Urinary bladder (tissue), 4 donors: Measurements from ENCODE around the gene PRDM16. TPM values are rescaled to one million over a fixed set of nuclear protein-coding genes. Genes with fewer than 3 reads are reported as not detected.

Experiments used
- DNase-seq: peaks from one replicate; pipeline ENCODE4 v3.0.0-alpha.2; 2015; ENCODE audit errors: extremely low spot score
- H3K27ac ChIP-seq: one replicate; pipeline ENCODE4 v1.5.1; 2013; ENCODE audit warnings: low read depth, mild to moderate bottlenecking, moderate library complexity
- H3K36me3 ChIP-seq: one replicate; pipeline ENCODE4 v1.6.1; 2013; ENCODE audit warnings: mild to moderate bottlenecking, moderate library complexity; ENCODE audit not compliant: insufficient read depth
- H3K4me1 ChIP-seq: one replicate; pipeline ENCODE4 v1.6.1; 2013; ENCODE audit warnings: mild to moderate bottlenecking, moderate library complexity; ENCODE audit not compliant: insufficient read depth
- H3K4me3 ChIP-seq: one replicate; pipeline ENCODE4 v1.5.1; 2013; ENCODE audit warnings: low read depth, low read length
- WGBS: extraction: QIAGEN DNeasy Blood & Tissue Kit; methylation state at CpG from one replicate; pipeline ENCODE4 v1.1.7; 2013; 5-methylcytosine and 5-hydroxymethylcytosine counted together
- polyA plus RNA-seq: library from polyadenylated mRNA; stranded (reverse); fragments of 200-250 nt; gene quantifications from one replicate; pipeline ENCODE4 v1.2.3, GENCODE V29; 2013
- total RNA-seq: library from RNA; depleted of rRNA; stranded (reverse); fragments of >200 nt; gene quantifications from one replicate; pipeline ENCODE4 v1.2.3, GENCODE V29; 2014
- donor health status: healthy with polysubstance abuse.
- donor health status: healthy.

The PRDM16 gene
- total and polyA plus RNA-seq, 2 donors = 2.8 to 3.7 TPM

DNA sequence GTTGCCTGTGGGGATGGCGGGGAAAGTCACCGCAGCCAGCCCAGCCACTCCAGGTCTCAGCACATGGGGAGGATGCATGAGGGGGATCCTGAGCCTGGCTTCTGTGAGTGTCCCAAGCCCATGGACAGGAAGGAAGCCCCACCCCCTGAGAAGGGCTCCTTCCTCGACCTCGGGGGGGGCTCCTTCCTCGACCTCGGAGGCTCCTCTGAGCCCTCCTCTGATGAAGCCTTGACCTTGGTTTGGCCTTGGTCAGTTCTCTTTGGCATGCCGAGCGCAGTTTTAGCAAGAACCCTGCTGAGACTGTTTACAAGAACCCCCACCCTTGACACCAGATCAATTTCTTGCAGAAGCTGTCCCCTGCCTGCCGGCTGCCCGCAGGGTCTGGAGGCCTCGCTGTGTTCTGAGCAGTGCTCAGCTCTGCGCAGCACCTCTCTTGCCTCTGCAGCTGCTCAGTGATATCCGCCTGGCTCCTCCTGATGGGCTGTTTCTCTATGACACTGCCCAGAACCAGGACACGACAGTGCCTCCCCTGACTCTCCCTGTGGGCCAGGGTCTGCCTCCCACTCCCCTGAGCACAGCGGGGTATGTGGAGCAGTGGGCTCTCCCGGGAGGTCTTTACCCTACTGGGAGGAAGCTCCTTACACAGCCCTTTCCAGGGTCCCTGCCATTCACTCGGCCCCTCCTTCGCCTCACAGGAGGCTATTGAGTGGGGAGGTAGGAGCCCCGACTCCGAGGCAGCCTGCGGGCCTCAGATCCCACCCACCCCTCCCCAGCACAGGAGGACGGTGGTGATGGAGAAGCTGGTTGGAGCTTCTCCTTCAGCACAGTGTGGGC lies 32.3 kb upstream of the PRDM16 start:
- DNase-seq = no peak
- H3K27ac ChIP-seq = no peak overlapping the region
- H3K4me3 ChIP-seq = no peak overlapping the region
- WGBS = 47% methylated on average over 22 of the region's 22 CpGs
- no peaks in the 10 kb centered on the region for H3K4me1 ChIP-seq
- no peaks in the 10 kb centered on the region for H3K36me3 ChIP-seq

- no peak overlapping the region for H3K27ac ChIP-seq
- H3K4me1 ChIP-seq = no peaks in the 10 kb centered on the region
- DNase-seq = no peak
- no peak overlapping the region for H3K4me3 ChIP-seq
- H3K36me3 ChIP-seq = no peaks in the 10 kb centered on the region
- WGBS = 83% methylated on average over 32 of the region's 32 CpGs
These were observed 31.5 kb upstream of the PRDM16 start for GRCh38 chr1:3037281-3038040.

DNA sequence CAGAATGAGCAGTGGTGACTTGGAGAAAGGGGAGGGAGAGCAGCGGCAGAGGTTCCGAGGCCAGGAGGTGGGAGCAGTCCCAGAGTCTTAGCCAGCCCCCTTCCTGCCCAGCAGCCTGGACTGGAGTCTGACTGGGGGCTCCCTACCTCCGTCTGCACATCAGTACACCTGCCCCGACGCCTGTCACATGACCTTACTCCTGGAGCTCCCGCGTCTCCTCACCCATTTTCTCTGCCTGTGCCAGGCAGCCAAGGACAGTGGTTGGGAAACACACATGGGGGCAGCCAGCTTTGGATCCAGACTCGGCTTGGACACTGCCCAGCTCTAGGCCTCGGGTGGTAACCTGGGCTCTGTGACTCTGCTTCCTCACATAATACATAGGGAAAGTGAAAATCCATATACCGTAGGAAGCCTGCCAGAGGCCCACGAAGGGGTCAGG lies 30.9 kb upstream of the PRDM16 start:
- H3K36me3 ChIP-seq = no peaks in the 10 kb centered on the region
- no peak overlapping the region for H3K4me3 ChIP-seq
- H3K27ac ChIP-seq = no peak overlapping the region
- H3K4me1 ChIP-seq = no peaks in the 10 kb centered on the region
- DNase-seq = no peak
- 71% methylated on average over 11 of the region's 11 CpGs for WGBS

DNA sequence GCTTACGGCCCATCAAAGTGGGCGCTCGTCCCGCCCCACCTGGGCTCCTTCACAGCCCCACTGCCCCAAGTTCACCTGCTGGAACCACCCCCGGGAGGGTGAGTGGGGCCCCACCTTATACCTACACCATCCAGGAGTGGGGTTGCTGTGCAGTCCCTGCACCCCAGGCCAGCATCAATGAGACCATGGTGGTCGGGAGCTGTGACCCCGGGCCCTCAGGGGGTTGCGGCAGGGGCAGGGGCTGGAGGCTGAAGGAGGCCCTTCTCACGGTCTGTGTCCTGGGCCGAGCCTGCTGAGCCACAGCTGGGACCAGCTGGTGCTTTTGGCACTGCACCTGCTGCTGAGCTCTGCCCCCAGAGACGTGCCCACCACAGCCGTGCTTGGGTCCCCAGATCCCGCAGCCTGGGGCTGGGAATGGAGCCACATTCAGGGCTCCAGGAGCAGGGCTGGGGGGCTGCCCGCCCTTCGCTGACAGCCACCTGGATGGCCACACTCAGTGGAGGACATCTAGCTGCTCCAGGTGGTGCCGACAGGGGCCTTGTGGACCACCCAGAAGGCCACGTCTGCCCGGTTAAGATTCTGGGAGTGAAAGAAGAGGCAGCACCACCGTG lies 30.3 kb upstream of the PRDM16 start:
- Histone ChIP-seq H3K27ac (no peak overlapping the region), H3K4me3 (no peak overlapping the region), H3K36me3 (no peaks in the 10 kb centered on the region), H3K4me1 (no peaks in the 10 kb centered on the region)
- WGBS = 53% methylated on average over 19 of the region's 19 CpGs
- no peak for DNase-seq

DNA sequence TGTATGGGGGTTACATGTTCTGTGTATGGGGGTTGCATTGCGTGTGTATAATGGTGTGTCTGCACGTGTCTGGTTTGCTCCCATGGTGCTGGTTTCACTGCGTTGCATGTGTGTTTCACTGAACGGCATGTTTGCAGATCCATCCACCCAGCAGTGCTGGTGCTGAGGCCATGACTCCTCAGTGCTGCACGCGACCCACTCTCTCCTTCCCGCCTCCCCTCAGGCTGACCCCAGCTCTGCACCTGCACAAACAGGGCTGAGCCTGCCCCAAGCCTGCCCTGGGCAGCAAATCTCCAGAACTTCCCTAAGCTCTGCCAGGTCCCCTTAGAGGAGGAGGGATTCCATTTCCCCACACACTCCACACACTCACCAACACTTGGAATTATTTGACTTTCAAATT lies 29.0 kb upstream of the PRDM16 start:
- no peak for DNase-seq
- Histone ChIP-seq H3K4me3 (no peak overlapping the region), H3K4me1 (no peaks in the 10 kb centered on the region), H3K27ac (no peak overlapping the region), H3K36me3 (no peaks in the 10 kb centered on the region)
- WGBS = 80% methylated on average over 7 of the region's 7 CpGs

DNA sequence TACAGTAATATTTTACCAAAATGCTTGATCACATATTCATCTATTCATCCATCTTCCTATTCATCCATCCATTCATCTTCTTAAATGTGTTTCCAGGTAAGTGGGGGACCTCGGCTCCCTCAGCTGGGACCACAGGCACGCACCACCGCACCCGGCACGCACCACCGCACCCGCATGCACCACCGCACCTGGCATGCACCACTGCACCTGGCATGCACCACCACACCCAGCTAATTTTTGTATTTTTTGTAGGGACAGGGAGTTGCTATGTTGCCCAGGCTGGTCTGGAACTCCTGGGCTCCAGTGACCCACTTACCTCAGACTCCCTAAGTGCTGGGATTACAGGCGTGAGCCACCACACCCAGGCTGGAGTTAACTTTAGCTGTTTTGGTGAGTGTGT lies 26.5 kb upstream of the PRDM16 start:
- Histone ChIP-seq H3K4me1 (no peaks in the 10 kb centered on the region), H3K36me3 (no peaks in the 10 kb centered on the region), H3K4me3 (no peak overlapping the region), H3K27ac (no peak overlapping the region)
- DNase-seq = no peak
- 92% methylated on average over 9 of the region's 9 CpGs for WGBS

DNA sequence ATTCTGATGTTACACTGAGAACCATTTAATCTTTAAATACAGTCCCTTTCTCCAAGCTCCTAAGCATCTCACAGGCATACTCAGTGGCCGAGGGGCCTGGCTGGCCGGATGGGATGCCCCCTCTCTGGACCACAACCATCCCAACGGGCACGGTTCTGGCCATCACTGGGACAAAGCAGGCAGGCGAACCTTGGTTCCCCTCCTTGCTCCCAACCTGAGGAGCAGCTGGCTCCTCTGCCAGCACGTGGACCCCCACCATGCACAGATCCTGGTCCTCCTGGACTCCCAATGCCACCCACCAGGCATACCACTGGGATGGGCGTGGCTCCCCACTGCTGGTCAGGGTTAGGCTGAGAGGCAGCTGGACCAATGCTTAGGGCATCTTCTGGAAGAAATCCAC lies 19.8 kb upstream of the PRDM16 start:
- H3K4me1 ChIP-seq = no peaks in the 10 kb centered on the region
- WGBS = 84% methylated on average over 7 of the region's 7 CpGs
- no peak for DNase-seq
- no peak overlapping the region for H3K4me3 ChIP-seq
- no peaks in the 10 kb centered on the region for H3K36me3 ChIP-seq
- H3K27ac ChIP-seq = no peak overlapping the region

GRCh38 chr1:3049905-3050304 lies 19.1 kb upstream of the PRDM16 start:
- Histone ChIP-seq H3K4me1 (no peaks in the 10 kb centered on the region), H3K4me3 (no peak overlapping the region), H3K27ac (no peak overlapping the region), H3K36me3 (no peaks in the 10 kb centered on the region)
- WGBS = 85% methylated on average over 2 of the region's 2 CpGs
- no peak for DNase-seq

GRCh38 chr1:3050603-3051002 lies 18.4 kb upstream of the PRDM16 start:
- no peaks in the 10 kb centered on the region for H3K36me3 ChIP-seq

GRCh38 chr1:3051270-3052268 lies 17.4 kb upstream of the PRDM16 start:
- Histone ChIP-seq H3K4me3 (no peak overlapping the region), H3K4me1 (no peaks in the 10 kb centered on the region), H3K27ac (no peak overlapping the region), H3K36me3 (no peaks in the 10 kb centered on the region)
- DNase-seq = no peak
- 89% methylated on average over 3 of the region's 3 CpGs for WGBS

More at GRCh38 chr1:3050603-3051002, 18.4 kb upstream of the PRDM16 start:
- Histone ChIP-seq H3K27ac (no peak overlapping the region), H3K4me3 (no peak overlapping the region), H3K4me1 (no peaks in the 10 kb centered on the region)
- DNase-seq = no peak

DNA sequence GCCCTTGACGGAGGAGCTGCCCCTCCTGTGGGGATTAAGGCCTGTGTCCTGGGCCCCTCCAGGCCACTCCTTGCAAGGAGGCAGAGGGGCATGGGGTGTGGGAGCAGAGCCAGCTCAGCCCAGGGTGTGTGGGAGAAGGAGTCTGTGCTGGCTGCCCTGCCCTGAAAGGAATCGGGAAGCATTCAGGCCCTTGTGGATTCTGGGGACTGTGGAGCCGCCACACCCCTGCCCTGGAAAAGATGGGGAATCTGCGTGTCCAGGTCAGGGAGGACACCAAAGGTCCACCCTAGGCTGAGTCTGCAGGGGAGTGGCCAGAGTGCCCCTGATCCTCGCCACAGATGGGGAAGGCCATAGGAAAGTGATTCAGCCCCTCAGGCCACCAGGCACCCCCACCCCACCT lies 16.5 kb upstream of the PRDM16 start:
- Histone ChIP-seq H3K36me3 (no peaks in the 10 kb centered on the region), H3K4me1 (no peaks in the 10 kb centered on the region), H3K27ac (no peak overlapping the region), H3K4me3 (no peak overlapping the region)
- no peak for DNase-seq
- 84% methylated on average over 5 of the region's 5 CpGs for WGBS

GRCh38 chr1:3053366-3053980 lies 15.5 kb upstream of the PRDM16 start:
- Histone ChIP-seq H3K4me3 (no peak overlapping the region), H3K36me3 (no peaks in the 10 kb centered on the region), H3K27ac (no peak overlapping the region), H3K4me1 (no peaks in the 10 kb centered on the region)
- WGBS = 89% methylated on average over 9 of the region's 9 CpGs
- no peak for DNase-seq

- H3K36me3 ChIP-seq = no peaks in the 10 kb centered on the region
- WGBS = 77% methylated on average over 6 of the region's 6 CpGs
- no peak for DNase-seq
These were observed 15.0 kb upstream of the PRDM16 start for GRCh38 chr1:3053986-3054385.

More at GRCh38 chr1:3053986-3054385, 15.0 kb upstream of the PRDM16 start:
- Histone ChIP-seq H3K4me1 (no peaks in the 10 kb centered on the region), H3K4me3 (no peak overlapping the region), H3K27ac (no peak overlapping the region)
